ENCODE measurements around the gene RAB43.

RAB43 gene

GRCh38 chr3:129040039-129040336 lies 81.6 kb downstream of the RAB43 start:
- TF ChIP-seq, protein P1, sequence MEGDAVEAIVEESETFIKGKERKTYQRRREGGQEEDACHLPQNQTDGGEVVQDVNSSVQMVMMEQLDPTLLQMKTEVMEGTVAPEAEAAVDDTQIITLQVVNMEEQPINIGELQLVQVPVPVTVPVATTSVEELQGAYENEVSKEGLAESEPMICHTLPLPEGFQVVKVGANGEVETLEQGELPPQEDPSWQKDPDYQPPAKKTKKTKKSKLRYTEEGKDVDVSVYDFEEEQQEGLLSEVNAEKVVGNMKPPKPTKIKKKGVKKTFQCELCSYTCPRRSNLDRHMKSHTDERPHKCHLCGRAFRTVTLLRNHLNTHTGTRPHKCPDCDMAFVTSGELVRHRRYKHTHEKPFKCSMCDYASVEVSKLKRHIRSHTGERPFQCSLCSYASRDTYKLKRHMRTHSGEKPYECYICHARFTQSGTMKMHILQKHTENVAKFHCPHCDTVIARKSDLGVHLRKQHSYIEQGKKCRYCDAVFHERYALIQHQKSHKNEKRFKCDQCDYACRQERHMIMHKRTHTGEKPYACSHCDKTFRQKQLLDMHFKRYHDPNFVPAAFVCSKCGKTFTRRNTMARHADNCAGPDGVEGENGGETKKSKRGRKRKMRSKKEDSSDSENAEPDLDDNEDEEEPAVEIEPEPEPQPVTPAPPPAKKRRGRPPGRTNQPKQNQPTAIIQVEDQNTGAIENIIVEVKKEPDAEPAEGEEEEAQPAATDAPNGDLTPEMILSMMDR (conservative IDR thresholded peaks at IDR 0.05; ENCODE audit: low read length), result no peak
- no peak for DNase-seq (ENCODE audit: low read depth)
- H3K4me3 ChIP-seq (ENCODE audit: low read length), result no peak overlapping the region

GRCh38 chr3:129039271-129040038 lies 82.1 kb downstream of the RAB43 start:
- TF ChIP-seq, protein P1 (conservative IDR thresholded peaks at IDR 0.05; ENCODE audit: low read length), result no peak
- H3K4me3 ChIP-seq (ENCODE audit: low read length), result no peak overlapping the region
- DNase-seq (ENCODE audit: low read depth), result no peak

DNA sequence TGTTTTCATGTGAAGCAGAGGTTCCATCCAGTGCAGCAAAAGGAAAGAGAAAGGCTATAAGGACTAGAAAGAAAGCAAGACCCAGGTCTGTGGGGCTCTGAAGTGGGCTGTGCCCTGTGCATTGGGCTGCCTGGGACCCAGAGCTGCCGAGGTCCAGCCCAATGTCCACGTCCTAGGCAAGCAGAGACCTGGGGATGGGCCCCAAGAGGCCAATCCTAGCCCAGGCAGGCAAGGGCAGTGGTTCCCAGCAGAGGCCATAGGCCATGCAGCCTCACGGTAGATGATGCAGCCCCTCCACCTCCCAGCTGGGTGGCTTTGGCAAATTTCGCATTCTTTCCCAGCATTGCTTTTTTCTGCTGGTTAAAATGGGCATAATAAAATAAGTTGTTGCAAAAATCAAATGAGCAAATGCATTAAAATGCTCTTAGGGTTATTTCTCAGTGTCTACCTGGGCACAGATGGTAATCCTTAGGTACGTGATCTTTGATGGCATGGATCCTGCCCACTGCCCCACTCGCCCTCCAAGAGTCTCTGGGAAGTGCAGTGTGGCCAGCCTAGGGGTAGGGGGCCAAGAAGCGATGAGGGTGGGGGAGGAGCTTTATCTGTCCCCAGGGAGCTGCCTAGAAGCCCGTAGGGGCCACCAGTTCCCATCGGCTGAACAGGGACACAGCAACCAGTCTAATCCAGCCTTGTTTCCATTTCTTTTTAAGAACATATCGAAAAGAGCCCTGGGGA lies 83.3 kb downstream of the RAB43 start:
- TF ChIP-seq, protein P1 (conservative IDR thresholded peaks at IDR 0.05; ENCODE audit: low read length), result no peak
- no peak overlapping the region for H3K4me3 ChIP-seq (ENCODE audit: low read length)
- no peak for DNase-seq (ENCODE audit: low read depth)

All from AG10803 (cell line).